Measurements from ENCODE around the gene GRK5.
A peak's percentile ranks its signal among the peaks of the same experiment; 100 is the strongest.

The GRK5 gene

DNA sequence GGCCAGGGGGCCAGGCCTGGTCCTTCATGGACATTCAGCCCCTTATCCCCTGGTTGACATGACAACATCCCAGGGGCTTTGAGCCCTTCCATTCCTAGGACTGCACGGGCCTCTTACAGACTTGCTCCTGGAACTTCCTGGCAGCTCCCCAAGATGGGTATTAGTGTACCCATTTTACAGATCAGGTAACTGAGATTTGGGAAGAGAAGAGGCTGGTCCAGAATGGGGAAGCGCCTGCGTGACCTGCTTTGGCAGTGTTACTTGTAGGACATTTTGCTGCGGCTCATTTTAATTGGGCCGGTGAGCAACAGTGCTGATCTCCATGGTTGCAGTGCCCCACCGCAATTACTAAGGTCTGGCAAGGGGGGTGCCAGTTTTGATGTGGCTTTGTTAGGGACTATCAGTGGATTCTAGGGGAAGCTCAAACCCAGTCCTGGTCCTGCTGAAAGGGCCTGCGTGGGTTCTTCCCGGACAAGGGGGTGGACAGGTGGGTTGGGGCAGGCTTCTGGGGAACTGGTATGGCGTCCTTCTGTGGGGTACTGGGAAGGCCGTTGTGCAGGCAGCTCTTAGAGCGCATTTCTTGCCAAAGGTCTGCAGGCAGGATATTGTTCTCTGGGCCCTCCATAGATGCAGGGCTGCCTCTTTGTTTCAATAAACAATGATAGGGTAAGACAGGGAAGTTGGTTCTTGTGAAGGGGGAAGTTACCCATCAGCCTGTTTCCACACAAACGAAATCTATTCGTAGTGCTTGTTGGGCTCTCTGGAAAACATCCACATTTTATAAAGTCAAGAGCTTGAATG, 197.5 kb downstream of the GRK5 start:
- no peak for DNase-seq (ENCODE audit: low read depth in 2 of 2)

DNA sequence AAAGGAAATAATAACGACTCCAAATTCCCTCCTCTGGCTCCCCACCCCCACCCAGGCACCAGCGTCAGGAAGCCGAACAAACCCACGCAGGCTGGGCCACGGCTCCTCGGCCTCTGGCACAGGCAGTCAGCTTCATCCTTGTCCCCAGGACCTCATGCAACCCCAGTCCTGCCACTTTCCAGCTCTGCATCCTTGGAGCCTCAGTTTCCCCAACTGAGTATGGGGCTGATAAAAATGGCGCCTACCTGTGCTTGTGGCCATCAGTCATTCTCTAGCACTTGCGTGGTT, 198.1 kb downstream of the GRK5 start:
- DNase-seq (ENCODE audit: low read depth in 2 of 2), result no peak

DNA sequence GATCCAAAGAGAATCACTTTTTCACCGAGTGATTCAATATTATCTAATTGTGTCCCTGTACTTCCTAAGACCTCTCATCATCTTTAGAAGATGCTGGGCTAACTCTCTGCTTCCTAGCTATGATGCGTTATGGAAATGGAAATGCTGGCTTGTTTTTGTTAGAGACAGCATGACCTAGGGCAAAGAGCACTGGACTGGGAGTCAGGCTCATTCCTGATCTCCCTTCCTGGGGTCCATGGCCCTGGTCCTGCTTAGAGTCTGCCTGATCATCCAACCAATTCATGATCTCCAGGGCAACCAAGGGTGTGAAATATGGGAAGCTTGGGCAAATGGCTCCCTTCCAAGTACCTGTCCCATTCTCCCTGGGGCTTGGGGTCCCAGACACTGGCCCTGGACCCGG, 198.8 kb downstream of the GRK5 start:
- no peak for DNase-seq (ENCODE audit: low read depth in 2 of 2)

DNA sequence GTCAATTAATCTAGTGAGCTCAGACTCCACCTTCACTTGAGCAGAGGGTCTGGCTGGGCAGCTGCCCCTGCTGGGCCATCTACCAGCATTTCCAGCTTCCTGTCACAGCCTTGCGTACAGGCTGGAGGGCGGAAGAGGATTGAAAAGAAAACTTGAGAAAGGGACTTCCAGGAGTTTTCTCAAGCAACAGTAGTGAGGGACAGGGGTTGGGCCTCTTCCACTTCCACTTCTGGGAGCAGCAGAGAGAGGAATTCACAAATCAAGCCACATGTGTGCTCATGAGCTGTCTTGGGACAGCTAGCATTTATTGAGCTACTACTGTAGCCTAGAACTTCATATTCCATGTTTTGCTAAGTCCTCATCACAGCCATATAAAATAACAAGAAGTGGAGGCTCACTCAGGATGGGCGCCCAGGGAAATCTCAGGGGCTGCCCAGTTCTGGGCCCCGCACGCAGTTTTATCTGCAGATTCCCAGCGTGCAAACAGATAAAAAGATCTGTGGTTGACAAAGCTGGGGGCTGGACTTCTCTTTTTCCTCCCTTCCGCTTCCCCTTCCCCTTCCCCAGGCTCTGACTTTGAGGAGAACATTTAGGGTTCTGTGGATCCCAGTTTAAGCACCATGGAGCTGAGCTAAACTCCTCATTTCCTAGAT, 199.4 kb downstream of the GRK5 start:
- DNase-seq (ENCODE audit: low read depth in 2 of 2), result no peak

DNA sequence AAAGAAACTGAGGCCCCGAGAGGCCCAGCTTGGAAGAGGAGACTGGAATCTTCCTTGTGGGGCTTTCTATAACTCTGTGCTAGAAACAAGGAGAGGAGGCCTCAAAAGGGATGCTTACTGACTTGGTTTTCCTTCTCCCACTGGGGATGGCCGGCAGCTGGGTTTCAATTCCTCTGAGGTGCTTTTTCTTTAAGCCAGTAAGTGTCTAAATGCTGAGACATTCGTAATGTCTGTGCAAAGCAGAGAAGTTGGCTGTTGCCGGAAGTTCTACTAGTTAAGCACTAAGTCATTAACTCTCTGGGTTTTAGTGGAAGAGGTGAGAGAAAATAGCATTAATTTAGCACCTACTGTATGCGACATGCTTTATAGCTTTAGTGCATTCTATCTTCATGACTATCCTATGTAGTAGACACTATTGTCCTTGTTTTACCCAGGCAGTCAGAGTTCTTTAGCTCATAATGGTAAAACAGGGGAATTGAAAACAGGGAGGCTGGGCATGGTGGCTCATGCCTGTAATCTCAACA, 199.9 kb downstream of the GRK5 start:
- no peak for DNase-seq (ENCODE audit: low read depth in 2 of 2)

DNA sequence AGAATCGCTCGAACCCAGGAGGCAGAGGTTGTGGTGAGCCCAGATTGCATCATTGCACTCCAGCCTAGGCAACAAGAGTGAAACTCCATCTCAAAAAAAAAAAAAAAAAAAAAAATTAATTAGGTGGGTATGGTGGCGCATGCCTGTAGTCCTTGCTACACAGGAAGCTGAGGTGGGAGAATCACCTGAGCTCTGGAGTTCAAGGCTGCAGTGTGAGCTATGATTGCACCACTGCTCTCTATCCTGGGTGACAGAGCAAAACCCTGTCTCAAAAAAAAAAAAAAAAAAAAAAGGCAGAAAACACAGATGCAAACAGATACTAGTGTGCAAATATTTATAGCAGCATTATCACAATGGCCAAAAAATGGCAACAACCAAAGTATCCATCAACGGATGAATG, 200.7 kb downstream of the GRK5 start:
- no peak for DNase-seq (ENCODE audit: low read depth in 2 of 2)

DNA sequence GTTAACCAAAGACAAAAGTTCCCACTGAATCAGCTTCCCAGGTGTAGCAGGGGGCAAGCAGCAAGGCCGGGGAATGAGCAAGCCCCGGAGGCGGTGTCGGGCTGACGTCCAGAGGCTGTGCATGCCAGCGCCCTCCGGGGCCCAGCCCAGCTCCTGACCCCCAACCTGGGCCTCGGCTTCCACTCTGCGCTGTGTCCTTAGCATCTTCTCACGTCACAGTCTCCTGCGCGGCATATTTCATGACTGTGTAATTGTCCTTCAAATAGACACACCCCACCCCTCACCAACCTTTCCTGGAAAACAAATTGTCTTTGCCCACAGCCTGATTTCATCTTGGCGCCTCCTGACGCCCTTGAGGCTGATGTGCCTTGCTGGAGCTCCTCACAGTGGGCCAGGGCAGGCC, 201.6 kb downstream of the GRK5 start:
- DNase-seq (ENCODE audit: low read depth in 2 of 2), result no peak

DNA sequence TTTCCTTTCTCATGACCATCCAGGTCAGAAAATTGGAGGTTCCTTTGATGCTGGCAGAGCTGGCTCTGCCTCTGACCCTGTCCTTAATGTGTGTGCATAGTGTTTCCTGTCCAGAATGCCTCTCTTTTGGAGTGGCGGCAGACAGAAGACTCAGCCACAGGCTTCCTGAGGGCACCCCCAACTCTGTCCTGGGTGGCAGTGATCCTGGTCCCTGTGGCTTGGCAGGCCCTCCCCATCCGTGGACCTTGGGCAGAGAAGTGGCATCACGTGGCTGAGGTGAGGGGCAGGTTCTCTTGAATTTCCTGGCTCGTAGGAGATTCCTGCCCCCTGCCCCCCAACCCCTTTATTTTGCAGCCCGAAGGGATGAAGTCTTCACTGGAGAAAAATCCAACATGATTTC, 202.0 kb downstream of the GRK5 start:
- no peak for DNase-seq (ENCODE audit: low read depth in 2 of 2)

DNA sequence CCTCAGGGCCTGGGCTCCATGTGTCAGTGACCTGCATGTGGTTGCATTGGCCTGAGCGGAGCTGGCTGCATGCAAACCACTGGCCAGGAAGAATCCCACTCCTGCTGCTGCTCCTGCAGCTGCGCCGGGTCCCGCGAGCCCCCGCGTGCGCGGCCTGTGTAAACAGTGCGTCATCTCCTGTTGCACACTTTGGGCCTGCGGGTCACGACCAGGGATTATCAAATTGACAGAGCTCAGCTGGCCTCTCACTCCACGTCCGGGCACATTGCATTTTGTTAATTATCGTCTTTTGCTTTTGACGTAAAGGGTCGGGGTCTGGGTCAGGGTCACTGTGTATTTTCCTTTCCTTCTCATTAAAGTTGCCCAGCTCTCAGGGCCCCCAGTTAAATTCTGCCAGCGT, 202.5 kb downstream of the GRK5 start:
- no peak for DNase-seq (ENCODE audit: low read depth in 2 of 2)

DNA sequence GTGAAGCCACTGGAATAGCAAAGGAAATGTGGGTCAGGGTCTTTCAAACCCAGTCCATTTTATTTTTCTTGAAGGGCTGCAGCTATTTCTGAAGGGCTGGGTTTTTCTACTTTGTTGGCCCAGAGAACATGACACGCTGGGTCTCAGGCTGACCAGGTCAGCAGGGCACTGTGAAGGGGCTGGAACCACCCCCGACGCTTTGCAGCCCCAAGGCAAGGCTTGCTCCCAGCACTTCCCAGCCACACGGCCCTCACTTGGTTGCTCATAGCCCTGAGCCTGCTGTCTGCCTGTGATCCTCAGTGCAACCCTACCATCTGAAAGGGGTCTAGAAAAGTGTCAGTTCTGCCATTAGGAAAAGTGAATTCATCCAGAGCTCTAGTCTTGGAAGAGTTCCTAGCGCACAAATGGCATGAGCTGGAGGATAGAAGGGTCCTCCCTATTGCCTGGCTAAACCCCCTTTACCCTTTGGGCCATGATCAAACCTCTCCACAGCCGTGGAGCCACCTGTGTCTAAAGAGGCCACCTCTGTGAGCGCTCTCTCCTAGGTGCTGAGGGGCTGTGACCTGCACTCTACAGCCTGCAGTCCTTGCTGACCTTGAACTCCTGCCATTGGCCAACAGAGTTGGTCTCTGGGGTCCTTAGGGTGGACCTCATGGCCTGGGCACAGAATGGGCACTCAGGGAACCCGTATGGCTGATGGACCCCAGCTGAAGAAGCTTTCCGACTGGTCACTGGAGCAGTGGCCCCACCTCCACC, 203.2 kb downstream of the GRK5 start:
- DNase-seq (ENCODE audit: low read depth in 2 of 2), result no peak

DNA sequence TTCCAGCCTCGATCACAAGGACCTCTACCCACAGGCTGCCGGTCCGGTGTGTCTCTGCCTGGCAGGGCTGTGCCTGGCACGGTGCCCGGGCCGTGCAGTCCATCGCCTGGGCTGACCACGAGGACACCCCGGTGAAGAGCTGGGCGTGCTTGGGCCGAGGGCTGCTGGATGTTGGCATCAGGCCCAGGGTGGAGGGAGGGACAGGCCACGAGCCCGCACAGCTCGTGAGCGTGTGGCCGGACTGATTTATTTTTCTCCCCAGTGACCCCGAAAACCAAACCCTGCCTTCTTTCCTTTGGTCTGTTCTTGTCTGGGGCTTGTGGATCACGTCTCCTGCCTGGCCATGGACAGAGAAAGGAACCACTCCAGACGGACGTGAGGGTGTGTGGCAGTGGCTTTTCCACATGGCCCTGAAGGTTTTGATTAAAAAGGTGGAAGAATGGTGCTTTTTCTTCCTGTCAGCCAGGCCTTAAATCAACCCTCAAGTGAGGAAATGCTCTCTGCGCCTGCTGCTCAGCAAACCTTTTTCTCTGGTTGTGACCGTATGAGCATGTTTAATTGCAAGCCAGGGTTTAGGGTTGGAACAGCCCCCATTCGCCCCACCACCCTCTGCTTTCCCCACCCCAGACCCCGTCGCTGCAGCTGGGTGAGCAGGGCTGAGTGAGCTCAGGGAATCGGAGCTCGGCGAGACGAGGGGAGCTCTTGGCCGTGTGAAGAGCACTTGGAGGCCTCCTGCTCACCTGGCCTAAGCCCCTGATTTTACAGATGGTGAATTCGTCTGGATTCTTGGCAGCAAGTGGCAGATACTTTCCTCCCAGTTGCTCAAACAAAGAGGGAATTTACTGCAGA, 205.1 kb downstream of the GRK5 start:
- DNase-seq (ENCODE audit: low read depth in 2 of 2), result no peak

DNA sequence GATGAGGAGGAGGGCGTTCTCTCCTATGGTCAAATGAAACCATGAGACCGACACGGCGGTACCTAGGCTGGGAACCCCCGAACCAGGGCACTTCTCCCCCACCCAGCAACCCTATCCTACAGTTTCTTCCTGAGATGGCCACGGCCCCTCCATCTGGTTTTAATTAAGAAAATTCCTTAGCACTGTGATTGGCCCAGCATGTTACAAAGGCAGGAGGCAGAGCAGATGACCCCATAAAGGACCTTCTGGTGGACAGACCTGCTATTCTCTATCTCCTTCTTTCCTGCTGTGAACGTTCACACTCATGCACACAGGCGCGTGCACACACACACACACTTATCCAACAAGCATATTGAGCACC, 205.7 kb downstream of the GRK5 start:
- no peak for DNase-seq (ENCODE audit: low read depth in 2 of 2)

DNA sequence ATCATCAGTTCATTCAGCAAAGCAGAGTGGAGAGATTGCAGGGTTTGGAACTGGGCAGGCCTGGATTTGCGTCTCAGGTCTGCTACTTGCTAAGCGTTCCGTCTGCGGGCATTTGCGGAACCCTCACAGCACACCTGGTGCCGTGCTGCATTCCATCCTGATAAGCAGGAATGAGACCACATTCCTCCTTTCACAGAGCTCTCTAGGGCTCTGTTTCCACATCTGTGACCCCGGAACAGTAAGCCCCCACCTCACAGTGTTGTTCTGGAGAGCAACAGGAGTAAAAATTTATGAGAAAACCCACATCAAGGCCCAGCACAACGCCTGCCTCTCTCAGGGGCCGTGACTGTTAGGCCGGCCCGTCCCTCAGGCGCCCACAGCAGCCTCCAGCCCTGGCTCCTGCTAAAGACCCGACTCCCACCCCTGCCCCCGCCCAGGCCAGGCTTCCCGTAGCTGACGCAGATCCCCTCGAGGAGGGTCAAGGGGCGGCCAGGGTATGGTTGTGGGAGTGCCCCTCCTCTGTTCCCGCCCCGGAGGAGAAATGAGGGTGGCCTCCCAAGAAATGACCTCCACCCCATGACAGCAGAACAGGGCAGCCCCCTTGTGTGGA, 206.2 kb downstream of the GRK5 start:
- no peak for DNase-seq (ENCODE audit: low read depth in 2 of 2)

DNA sequence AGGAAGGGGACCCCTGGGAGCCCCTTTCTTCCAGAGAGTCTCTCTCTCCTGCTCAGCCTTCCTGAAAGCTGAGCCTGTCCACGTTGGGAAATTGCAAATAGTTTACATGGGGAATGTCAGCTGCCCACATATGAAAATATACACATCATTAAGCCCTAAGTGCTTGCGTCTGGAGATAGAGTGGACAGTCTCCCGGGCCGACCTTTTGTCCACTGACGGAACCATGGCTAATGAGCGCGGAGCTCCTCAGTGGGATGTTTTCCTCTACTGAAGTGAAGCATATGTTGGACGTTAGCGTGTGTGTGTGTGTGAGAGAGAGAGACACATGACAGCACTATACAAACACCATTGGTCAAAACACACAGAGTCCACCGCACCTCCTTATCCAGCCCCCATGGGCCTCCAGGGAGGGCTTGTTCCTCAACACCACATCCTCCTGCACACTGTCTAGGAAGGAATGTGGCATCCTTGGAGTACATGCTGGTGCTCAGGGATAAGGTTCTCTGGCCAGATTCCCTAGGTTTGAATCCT, 206.8 kb downstream of the GRK5 start:
- DNase-seq (ENCODE audit: low read depth in 2 of 2), result no peak

DNA sequence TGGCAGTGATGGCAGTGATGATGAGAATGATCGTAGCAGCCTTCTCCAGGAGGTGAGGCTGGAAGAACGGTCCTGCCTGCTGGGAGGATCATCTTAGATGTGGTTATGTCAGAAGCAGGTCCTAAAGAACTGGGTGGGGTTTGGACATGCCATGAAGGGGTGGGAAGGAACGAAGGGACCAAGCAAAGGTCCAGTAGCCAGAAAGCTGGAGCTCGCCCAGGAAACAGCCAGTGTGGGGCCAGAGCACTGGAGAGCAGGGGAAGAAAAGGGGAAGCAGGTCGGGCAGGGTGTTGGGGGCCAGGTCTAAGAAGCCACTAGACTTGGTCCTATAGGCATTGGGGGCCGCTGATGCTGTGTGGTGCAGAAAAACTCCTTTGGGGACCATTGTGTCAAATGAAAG, 207.8 kb downstream of the GRK5 start:
- no peak for DNase-seq (ENCODE audit: low read depth in 2 of 2)

DNA sequence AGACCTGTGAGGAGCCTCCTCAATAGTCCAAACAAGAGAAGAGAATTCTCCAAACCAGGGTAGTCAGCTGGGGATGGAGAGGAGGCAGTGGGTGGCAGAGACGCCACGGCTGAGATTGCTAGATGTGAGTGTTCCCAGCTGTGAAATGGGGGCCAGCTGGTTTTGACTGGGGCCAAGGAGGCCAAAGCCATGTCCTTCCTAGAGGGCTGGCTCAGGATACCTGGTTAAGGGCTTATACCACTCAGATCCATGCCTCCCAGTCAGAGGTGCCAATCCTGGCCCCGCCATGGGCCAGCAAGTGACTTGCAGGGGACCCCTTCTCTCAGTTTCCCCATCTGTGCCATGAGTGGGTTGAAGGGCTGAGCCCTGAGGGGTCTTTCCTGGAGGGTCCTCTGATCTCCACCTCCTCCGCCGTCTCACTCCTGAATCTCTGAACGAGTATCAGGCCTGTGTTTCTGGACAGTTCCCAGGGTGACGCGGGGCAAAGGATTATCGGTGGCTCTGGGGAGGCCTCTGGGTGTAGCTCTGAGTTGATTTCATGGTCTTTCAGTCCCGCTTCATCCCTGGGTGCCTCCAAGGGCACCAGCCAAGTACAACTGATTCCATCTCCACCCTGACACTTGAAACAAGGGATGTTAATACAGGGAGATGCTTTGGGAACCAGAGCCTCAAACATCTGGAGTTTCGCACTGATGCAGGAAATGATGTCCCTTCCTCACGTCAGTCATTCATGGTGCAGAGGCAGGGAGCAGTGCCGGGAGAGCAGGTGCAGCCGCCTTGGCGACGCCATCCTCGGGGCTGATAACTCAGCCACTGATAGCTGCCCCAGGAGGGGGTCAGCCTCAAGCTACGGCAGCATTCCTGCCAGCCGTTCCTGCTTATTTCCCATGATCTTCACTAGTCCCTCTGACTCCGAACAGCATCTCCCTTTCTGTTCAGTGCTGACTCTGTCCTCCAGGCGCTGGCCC, 208.4 kb downstream of the GRK5 start:
- no peak for DNase-seq (ENCODE audit: low read depth in 2 of 2)

DNA sequence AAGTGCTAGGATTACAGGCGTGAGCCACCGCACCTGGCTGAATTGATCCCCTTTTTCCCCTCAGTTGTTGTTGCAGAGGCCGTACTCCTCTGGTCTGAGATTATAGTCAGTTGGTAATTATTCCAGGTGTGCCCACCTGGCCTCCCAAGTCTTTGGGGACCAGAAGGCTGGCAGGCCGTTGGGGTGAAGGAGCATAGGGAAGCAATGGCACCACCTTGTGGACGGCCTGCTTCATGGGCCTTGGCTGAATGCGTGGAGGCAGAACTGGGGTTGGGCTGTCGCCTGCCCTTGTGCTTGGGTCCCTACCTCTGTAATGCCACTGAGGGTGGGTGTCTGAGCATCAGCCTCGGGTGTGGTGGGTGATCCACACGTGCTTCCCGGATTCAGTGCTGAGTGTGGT, 209.5 kb downstream of the GRK5 start:
- peak; percentile 31 to 52 for DNase-seq (ENCODE audit: low read depth in 2 of 2)

DNA sequence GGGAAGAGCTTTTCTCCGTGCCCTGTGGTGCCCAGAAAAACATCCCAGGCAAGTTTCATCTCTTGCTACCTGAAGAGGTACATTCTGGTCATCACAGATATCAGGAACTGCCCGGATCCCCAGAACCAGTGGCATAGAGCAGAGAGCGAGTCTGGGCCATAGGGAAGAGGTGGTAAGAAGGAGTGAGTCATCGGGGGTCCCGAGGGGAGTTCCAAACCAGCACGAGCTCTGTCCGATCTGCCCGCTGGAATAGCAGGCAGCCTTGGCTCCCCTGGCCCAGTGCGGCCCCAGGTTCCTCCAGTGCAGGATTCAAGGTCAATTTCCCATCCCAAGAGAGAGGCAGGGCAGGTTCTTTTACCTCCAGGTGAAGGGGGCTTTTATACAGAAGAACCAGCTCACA, 210.5 kb downstream of the GRK5 start:
- DNase-seq (ENCODE audit: low read depth in 2 of 2), result no peak

DNA sequence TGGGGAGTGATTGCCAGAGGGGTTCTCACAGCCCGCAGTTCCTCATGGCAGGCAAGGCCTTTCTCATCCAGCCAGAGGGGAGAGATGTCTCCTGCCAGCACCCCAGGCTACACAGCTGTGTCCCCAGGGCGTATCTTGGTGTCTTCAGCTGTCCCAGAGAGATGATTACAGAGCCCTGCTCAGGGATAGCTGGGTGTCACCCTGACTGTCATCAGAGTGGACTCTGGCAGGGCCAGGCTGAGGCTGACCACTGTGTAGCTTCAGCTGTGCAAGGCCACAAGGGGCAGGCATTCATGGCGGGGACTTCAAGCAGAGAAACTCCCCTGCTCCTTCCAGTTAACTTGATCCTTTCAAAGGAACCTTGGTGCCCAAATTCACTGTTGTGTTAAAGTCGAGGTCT, 211.0 kb downstream of the GRK5 start:
- no peak for DNase-seq (ENCODE audit: low read depth in 2 of 2)

DNA sequence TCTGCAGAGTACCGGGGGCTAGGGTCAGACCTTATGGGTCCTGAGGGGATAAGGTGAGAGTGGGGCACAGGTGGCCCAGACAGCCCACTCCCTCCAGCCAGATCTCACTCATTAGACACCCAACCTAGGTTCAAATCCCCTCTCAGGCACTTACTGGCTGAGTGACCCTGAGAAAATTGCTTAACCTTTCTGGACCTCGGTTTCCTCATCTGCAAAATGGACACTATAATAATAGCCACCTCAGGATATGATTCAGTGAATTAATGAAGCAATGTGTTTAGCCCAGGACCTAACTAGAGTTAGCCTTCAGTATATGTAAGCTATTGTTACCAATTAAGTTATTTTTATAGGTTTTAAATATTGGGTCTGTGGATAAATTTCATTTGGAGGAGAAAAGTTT, 212.6 kb downstream of the GRK5 start:
- no peak for DNase-seq (ENCODE audit: low read depth in 2 of 2)

All from stimulated activated CD8-positive, alpha-beta memory T cell treated with anti-CD3 and anti-CD28 coated beads, Interleukin-2, amount 100 ng/mL, for 1 hour (primary cell).